Measurements from ENCODE around the gene MROH9.

MROH9 gene

DNA sequence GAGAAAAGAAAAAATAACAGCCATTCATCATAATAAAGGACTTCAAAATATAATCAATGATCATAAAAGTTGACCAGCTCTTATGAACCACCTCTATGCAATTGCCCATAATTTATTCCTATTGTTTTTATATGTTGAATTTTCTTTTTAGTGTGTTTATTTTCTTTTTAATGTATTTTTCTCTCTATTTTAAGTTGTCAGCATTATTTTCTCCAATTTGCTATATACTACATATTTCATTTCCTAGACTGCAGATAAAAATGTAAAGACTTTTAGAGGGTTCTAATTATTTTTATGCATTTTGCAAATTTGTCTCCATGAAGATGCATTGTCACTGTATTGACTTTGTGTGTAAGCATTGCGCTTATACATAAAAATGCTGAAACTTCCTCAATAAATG, 58.4 kb downstream of the MROH9 start:
- TF ChIP-seq SIN3A (IDR thresholded peaks at IDR 0.05; ENCODE audit: borderline replicate concordance, insufficient read depth, low read length) (no peak), FOXP2 (optimal IDR thresholded peaks at IDR 0.05; ENCODE audit: borderline replicate concordance, extremely low read depth, extremely low read length, insufficient read depth) (no peak), POLR2AphosphoS5 (IDR thresholded peaks at IDR 0.05; ENCODE audit: low read depth, low read length) (no peak), TAF1 (IDR thresholded peaks at IDR 0.05; ENCODE audit: borderline replicate concordance, insufficient read depth, low read length) (no peak)
- TF ChIP-seq, protein P1, sequence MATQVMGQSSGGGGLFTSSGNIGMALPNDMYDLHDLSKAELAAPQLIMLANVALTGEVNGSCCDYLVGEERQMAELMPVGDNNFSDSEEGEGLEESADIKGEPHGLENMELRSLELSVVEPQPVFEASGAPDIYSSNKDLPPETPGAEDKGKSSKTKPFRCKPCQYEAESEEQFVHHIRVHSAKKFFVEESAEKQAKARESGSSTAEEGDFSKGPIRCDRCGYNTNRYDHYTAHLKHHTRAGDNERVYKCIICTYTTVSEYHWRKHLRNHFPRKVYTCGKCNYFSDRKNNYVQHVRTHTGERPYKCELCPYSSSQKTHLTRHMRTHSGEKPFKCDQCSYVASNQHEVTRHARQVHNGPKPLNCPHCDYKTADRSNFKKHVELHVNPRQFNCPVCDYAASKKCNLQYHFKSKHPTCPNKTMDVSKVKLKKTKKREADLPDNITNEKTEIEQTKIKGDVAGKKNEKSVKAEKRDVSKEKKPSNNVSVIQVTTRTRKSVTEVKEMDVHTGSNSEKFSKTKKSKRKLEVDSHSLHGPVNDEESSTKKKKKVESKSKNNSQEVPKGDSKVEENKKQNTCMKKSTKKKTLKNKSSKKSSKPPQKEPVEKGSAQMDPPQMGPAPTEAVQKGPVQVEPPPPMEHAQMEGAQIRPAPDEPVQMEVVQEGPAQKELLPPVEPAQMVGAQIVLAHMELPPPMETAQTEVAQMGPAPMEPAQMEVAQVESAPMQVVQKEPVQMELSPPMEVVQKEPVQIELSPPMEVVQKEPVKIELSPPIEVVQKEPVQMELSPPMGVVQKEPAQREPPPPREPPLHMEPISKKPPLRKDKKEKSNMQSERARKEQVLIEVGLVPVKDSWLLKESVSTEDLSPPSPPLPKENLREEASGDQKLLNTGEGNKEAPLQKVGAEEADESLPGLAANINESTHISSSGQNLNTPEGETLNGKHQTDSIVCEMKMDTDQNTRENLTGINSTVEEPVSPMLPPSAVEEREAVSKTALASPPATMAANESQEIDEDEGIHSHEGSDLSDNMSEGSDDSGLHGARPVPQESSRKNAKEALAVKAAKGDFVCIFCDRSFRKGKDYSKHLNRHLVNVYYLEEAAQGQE (IDR thresholded peaks at IDR 0.05; ENCODE audit: insufficient read depth in 1 of 2, low read depth in 2 of 2, low read length in 2 of 2), result no peak

DNA sequence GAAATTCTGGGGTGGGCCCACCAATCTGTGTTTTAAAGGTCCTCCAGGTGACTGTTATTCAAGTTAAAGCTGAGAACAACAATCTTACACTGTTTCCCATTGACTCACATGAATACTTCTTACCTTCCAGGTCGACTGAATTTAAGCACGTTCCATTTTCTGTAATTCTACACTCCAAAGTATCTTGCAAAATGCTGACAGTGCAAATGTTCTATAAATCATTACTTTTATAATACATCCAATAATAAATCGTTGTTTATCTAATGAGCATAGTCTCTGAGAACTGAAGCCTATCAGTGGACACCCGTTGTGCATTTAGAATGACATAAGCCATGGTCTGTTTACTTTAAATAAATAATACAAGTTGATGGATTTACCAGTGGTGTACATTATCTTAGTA, 79.5 kb downstream of the MROH9 start:
- TF ChIP-seq SIN3A (IDR thresholded peaks at IDR 0.05; ENCODE audit: borderline replicate concordance, insufficient read depth, low read length) (no peak), FOXP2 (optimal IDR thresholded peaks at IDR 0.05; ENCODE audit: borderline replicate concordance, extremely low read depth, extremely low read length, insufficient read depth) (no peak), POLR2AphosphoS5 (IDR thresholded peaks at IDR 0.05; ENCODE audit: low read depth, low read length) (no peak), TAF1 (IDR thresholded peaks at IDR 0.05; ENCODE audit: borderline replicate concordance, insufficient read depth, low read length) (no peak)
- TF ChIP-seq, protein P1 (IDR thresholded peaks at IDR 0.05; ENCODE audit: insufficient read depth in 1 of 2, low read depth in 2 of 2, low read length in 2 of 2), result no peak

DNA sequence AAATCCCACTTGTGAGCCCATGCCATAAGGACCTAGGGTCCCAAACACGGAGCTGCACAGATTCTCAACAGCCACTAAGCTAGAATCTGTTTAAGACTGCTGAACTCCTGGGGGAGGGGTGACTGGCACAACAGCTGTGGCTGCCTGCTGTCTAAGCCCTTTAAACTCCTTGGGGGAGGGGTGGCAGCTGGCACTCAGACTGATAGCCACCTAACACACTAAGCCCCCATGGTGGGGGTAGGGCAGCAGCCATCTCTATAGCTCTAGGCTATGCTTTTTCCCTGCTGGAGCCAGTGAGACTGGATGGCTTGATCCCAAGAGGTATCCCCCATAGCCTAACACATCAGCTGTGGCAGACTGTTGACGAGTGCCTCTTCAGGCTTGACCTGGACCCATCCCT, 82.1 kb downstream of the MROH9 start:
- TF ChIP-seq TAF1 (IDR thresholded peaks at IDR 0.05; ENCODE audit: borderline replicate concordance, insufficient read depth, low read length) (no peak), FOXP2 (optimal IDR thresholded peaks at IDR 0.05; ENCODE audit: borderline replicate concordance, extremely low read depth, extremely low read length, insufficient read depth) (no peak), POLR2AphosphoS5 (IDR thresholded peaks at IDR 0.05; ENCODE audit: low read depth, low read length) (no peak), SIN3A (IDR thresholded peaks at IDR 0.05; ENCODE audit: borderline replicate concordance, insufficient read depth, low read length) (no peak)
- TF ChIP-seq, protein P1 (IDR thresholded peaks at IDR 0.05; ENCODE audit: insufficient read depth in 1 of 2, low read depth in 2 of 2, low read length in 2 of 2), result no peak

DNA sequence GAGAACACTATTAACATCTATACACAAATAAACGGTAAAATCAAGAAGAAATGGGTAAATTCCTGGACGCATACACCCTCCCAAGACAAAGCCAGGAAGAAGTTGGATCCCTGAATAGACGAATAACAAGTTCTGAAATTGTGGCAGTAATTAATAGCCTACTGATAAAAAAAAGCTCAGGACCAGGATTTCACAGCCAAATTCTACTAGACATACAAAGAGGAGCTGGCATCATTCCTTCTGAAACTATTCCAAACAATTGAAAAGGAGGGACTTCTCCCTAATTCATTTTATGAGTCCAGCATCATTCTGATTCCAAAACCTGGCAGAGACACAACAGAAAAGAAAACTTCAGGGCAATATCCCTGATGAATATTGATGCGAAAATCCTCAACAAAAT, 84.6 kb downstream of the MROH9 start:
- TF ChIP-seq TAF1 (IDR thresholded peaks at IDR 0.05; ENCODE audit: borderline replicate concordance, insufficient read depth, low read length), result no peak
- TF ChIP-seq FOXP2 (optimal IDR thresholded peaks at IDR 0.05; ENCODE audit: borderline replicate concordance, extremely low read depth, extremely low read length, insufficient read depth), result no peak
- TF ChIP-seq, protein P1 (IDR thresholded peaks at IDR 0.05; ENCODE audit: insufficient read depth in 1 of 2, low read depth in 2 of 2, low read length in 2 of 2), result no peak
- TF ChIP-seq SIN3A (IDR thresholded peaks at IDR 0.05; ENCODE audit: borderline replicate concordance, insufficient read depth, low read length), result no peak
- no peak for TF ChIP-seq POLR2AphosphoS5 (IDR thresholded peaks at IDR 0.05; ENCODE audit: low read depth, low read length)
